ENCODE results near the gene RSU1. TPM values are rescaled to one million over a fixed set of nuclear protein-coding genes. Genes with fewer than 3 reads are reported as not detected.

RSU1 gene
- total and polyA plus RNA-seq, 2 donors (not counting 3 experiments of a cell fraction or from before 2014, with no cell fraction given): 80.2 to 104 TPM

DNA sequence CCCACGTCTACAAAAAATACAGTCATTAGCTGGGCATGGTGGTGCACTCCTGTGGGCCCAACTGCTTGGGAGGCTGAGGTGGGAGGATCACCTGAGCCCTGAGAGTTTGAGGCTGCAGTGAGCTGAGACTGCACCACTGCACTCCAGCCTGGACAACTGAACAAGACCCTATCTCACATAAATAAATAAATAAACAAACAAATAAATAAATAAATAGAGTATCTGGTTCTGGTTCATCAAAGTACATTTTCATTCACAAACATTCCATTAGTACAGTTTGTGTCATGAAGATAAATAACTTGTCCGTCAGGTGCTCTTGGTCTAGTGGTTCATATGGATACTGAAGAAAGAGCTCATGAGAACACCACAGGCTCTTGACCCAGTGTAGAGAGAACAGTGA is 96.4 kb downstream of the RSU1 start:
- FAIRE-seq: no peak
- CTCF ChIA-PET: no interaction called here
- intact Hi-C loops (cut with micrococcal nuclease): no loop called here

More for the DNA sequence above, 96.4 kb downstream of the RSU1 start:
- POLR2A ChIA-PET: no interaction called here
- no peaks in the 10 kb centered on the region for H3K9me1 ChIP-seq (replicated peaks; ENCODE audit: control insufficient read depth, extremely low read depth, insufficient read depth, low read length)
- H3K27me3 ChIP-seq (ENCODE audit: control insufficient read depth in 2 of 2, insufficient read depth in 2 of 2, low read length in 2 of 2): no peaks in the 10 kb centered on the region
- H3K36me3 ChIP-seq (ENCODE audit: control insufficient read depth in 2 of 2, extremely low read depth in 1 of 2, insufficient read depth in 2 of 2, low read length in 2 of 2): peaks cover 0 to 3% of the 10 kb centered on the region in 2 experiments
- H3K4me2 ChIP-seq (ENCODE audit: insufficient read depth, low read length): no peak overlapping the region
- no peak overlapping the region for H3K4me3 ChIP-seq (replicated peaks in 1 of 3; ENCODE audit: insufficient read depth in 1 of 3, low read depth in 1 of 3, low read length in 3 of 3)
- no peak overlapping the region for H2AFZ ChIP-seq (ENCODE audit: low read depth, low read length)
- no peaks in the 10 kb centered on the region for H4K20me1 ChIP-seq (replicated peaks; ENCODE audit: control insufficient read depth, extremely low read depth, insufficient read depth, low read length)
- H3K27ac ChIP-seq (ENCODE audit: insufficient read depth, low read depth, low read length): no peak overlapping the region
- DNase-seq (ENCODE audit: low read depth, low spot score): no peak
- dilution Hi-C loops (cut with MboI; ENCODE audit: extremely low pct_ligation_motif_present, low sequenced_read_pairs): no loop called here
- H3K4me1 ChIP-seq (ENCODE audit: control insufficient read depth, extremely low read depth, insufficient read depth, low read length): no peaks in the 10 kb centered on the region
- no peaks in the 10 kb centered on the region for H3K9me3 ChIP-seq (replicated peaks; ENCODE audit: control insufficient read depth, insufficient read depth, low read length)
- no peaks in the 10 kb centered on the region for H3K79me2 ChIP-seq (ENCODE audit: control insufficient read depth, insufficient read depth, low read length)
- TF ChIP-seq, protein P1, sequence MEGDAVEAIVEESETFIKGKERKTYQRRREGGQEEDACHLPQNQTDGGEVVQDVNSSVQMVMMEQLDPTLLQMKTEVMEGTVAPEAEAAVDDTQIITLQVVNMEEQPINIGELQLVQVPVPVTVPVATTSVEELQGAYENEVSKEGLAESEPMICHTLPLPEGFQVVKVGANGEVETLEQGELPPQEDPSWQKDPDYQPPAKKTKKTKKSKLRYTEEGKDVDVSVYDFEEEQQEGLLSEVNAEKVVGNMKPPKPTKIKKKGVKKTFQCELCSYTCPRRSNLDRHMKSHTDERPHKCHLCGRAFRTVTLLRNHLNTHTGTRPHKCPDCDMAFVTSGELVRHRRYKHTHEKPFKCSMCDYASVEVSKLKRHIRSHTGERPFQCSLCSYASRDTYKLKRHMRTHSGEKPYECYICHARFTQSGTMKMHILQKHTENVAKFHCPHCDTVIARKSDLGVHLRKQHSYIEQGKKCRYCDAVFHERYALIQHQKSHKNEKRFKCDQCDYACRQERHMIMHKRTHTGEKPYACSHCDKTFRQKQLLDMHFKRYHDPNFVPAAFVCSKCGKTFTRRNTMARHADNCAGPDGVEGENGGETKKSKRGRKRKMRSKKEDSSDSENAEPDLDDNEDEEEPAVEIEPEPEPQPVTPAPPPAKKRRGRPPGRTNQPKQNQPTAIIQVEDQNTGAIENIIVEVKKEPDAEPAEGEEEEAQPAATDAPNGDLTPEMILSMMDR (IDR thresholded peaks at IDR 0.05; ENCODE audit: extremely low read depth in 1 of 2, insufficient read depth in 1 of 2, low read depth in 1 of 2, low read length in 2 of 2): no peak
- TF ChIP-seq EZH2 (IDR thresholded peaks at IDR 0.05; ENCODE audit: borderline replicate concordance, low read depth, low read length, severe bottlenecking): no peak
- no peak for TF ChIP-seq MYC (IDR thresholded peaks at IDR 0.05; ENCODE audit: low read depth, low read length)
- TF ChIP-seq POLR2AphosphoS5 (IDR thresholded peaks at IDR 0.05; ENCODE audit: insufficient read depth, low read depth, low read length): no peak
- TF ChIP-seq FOS (IDR thresholded peaks at IDR 0.05; ENCODE audit: borderline replicate concordance, insufficient read depth, low read length): no peak
- no peak for TF ChIP-seq GATA2 (IDR thresholded peaks at IDR 0.05; ENCODE audit: insufficient read depth, insufficient read length, low read depth, low read length)
- no peak for TF ChIP-seq JUN (IDR thresholded peaks at IDR 0.05; ENCODE audit: borderline replicate concordance, insufficient read depth, insufficient read length, low read depth)
- no peak for TF ChIP-seq POLR2A (IDR thresholded peaks at IDR 0.05; ENCODE audit: low read depth, low read length)
- TF ChIP-seq, protein P2, sequence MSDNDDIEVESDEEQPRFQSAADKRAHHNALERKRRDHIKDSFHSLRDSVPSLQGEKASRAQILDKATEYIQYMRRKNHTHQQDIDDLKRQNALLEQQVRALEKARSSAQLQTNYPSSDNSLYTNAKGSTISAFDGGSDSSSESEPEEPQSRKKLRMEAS (IDR thresholded peaks at IDR 0.05; ENCODE audit: insufficient read depth, insufficient read length): no peak
- H3K9ac ChIP-seq (replicated peaks; ENCODE audit: extremely low read depth, insufficient read depth, low read length): no peak overlapping the region
- BruUV-seq (replicated peaks): no TSS peak
